Stimulated activated CD8-positive, alpha-beta memory T cell treated with anti-CD3 and anti-CD28 coated beads, Interleukin-12 subunit alpha, Interleukin-12 subunit beta, amount 100 ng/mL, for 4 hours (primary cell): ENCODE measurements around the gene NUP42.
"Not testable (repeated sequence)": the region's sequence is repeated elsewhere in the genome, so short reads cannot be mapped to it uniquely, and the experiment has no call there.

Experiments used
- DNase-seq: peaks from one replicate; pipeline ENCODE4 v3.0.0-alpha.2; 2020; ENCODE audit warnings: low read depth

NUP42 gene

GRCh38 chr7:23204241-23204640 lies 22.4 kb downstream of the NUP42 start:
- DNase-seq = no peak

- DNase-seq = no peak
These were observed 23.7 kb downstream of the NUP42 start for GRCh38 chr7:23205577-23205908.

GRCh38 chr7:23205909-23206767 lies 24.3 kb downstream of the NUP42 start:
- no peak for DNase-seq

- DNase-seq = no peak
These were observed 25.2 kb downstream of the NUP42 start for GRCh38 chr7:23207021-23207420.

- DNase-seq = no peak
These were observed 26.0 kb downstream of the NUP42 start for GRCh38 chr7:23207884-23208283.

- no peak for DNase-seq
These were observed 26.5 kb downstream of the NUP42 start for GRCh38 chr7:23208316-23208715.

- DNase-seq = no peak
These were observed 28.7 kb downstream of the NUP42 start for GRCh38 chr7:23210506-23210905.

GRCh38 chr7:23211589-23211988 lies 29.7 kb downstream of the NUP42 start:
- DNase-seq = no peak

- DNase-seq = no peak
These were observed 30.5 kb downstream of the NUP42 start for GRCh38 chr7:23212395-23212794.

- DNase-seq = no peak
These were observed 31.0 kb downstream of the NUP42 start for GRCh38 chr7:23212841-23213240.

GRCh38 chr7:23213755-23214154 lies 31.9 kb downstream of the NUP42 start:
- no peak for DNase-seq

- DNase-seq = no peak
These were observed 32.6 kb downstream of the NUP42 start for GRCh38 chr7:23214423-23214822.

- no peak for DNase-seq
These were observed 33.1 kb downstream of the NUP42 start for GRCh38 chr7:23214938-23215337.

- no peak for DNase-seq
These were observed 34.2 kb downstream of the NUP42 start for GRCh38 chr7:23216021-23216420.

- no peak for DNase-seq
These were observed 36.3 kb downstream of the NUP42 start for GRCh38 chr7:23218196-23218595.

GRCh38 chr7:23220690-23221305 lies 39.0 kb downstream of the NUP42 start:
- no peak for DNase-seq

- no peak for DNase-seq
These were observed 40.7 kb downstream of the NUP42 start for GRCh38 chr7:23222439-23223030.

- not testable (repeated sequence) for DNase-seq
These were observed 42.5 kb downstream of the NUP42 start for GRCh38 chr7:23224364-23224763.

- DNase-seq = no peak
These were observed 45.1 kb downstream of the NUP42 start for GRCh38 chr7:23226844-23227450.

GRCh38 chr7:23228412-23228811 lies 46.6 kb downstream of the NUP42 start:
- DNase-seq = no peak

- DNase-seq = no peak
These were observed 48.8 kb downstream of the NUP42 start for GRCh38 chr7:23230641-23231101.

GRCh38 chr7:23232966-23233365 lies 51.1 kb downstream of the NUP42 start:
- DNase-seq = no peak
